H9 (cell line): ENCODE data around the gene LDLRAD4. TPM values are rescaled to one million over a fixed set of nuclear protein-coding genes. Genes with fewer than 3 reads are reported as not detected.

Source experiments
- DNase-seq: peaks from one replicate; pipeline ENCODE4 v3.0.0-alpha.2; 2017
- H2AFZ ChIP-seq: one replicate; pipeline ENCODE4 v1.6.1; 2013; ENCODE audit warnings: mild to moderate bottlenecking, low read length, control low read depth, moderate library complexity
- H2AK5ac ChIP-seq: 2 replicates; pipeline ENCODE4 v1.6.1; 2013; ENCODE audit warnings: low read length, control low read depth, mixed read lengths; ENCODE audit not compliant: insufficient read length
- H2BK120ac ChIP-seq: one replicate; pipeline ENCODE4 v1.6.1; 2013; ENCODE audit warnings: low read depth, mild to moderate bottlenecking, low read length, control low read depth, inconsistent platforms; ENCODE audit not compliant: poor library complexity, severe bottlenecking
- H2BK12ac ChIP-seq: 2 replicates; pipeline ENCODE4 v1.6.1; 2013; ENCODE audit warnings: low read length, control low read depth, mixed read lengths, low read depth; ENCODE audit not compliant: insufficient read length
- H2BK15ac ChIP-seq: 2 replicates; pipeline ENCODE4 v1.6.1; 2013; ENCODE audit warnings: low read depth, low read length, control low read depth
- H2BK20ac ChIP-seq: one replicate; pipeline ENCODE4 v1.6.1; 2013; ENCODE audit warnings: low read depth, mild to moderate bottlenecking, low read length, control low read depth, inconsistent platforms; ENCODE audit not compliant: poor library complexity, severe bottlenecking
- H2BK5ac ChIP-seq: 2 replicates; pipeline ENCODE4 v1.6.1; 2013; ENCODE audit warnings: low read length, control low read depth, mixed read lengths; ENCODE audit not compliant: insufficient read length
- H3K14ac ChIP-seq: 2 replicates; pipeline ENCODE4 v1.6.1; 2013; ENCODE audit warnings: low read length, control low read depth; ENCODE audit not compliant: insufficient read depth
- H3K18ac ChIP-seq: 2 replicates; pipeline ENCODE4 v1.6.1; 2013; ENCODE audit warnings: low read depth, mild to moderate bottlenecking, mixed read lengths, low read length, control low read depth; ENCODE audit not compliant: insufficient read length
- H3K23ac ChIP-seq: 2 replicates; pipeline ENCODE4 v1.6.1; 2013; ENCODE audit warnings: low read length, control low read depth, mixed read lengths, low read depth; ENCODE audit not compliant: insufficient read length
- H3K23me2 ChIP-seq: 2 replicates; pipeline ENCODE4 v1.6.1; 2013; ENCODE audit warnings: low read depth, mild to moderate bottlenecking, mixed read lengths, low read length, control low read depth; ENCODE audit not compliant: insufficient read length, poor library complexity, severe bottlenecking
- H3K27ac ChIP-seq: 2 replicates; pipeline ENCODE4 v1.5.1; 2013; ENCODE audit warnings: low read length, control low read depth, mixed read lengths, low read depth; ENCODE audit not compliant: insufficient read length
- H3K27me3 ChIP-seq: 2 replicates; pipeline ENCODE4 v1.6.1; 2013; ENCODE audit warnings: low read length, control low read depth, inconsistent platforms; ENCODE audit not compliant: insufficient read depth
- H3K4ac ChIP-seq: 2 replicates; pipeline ENCODE4 v1.6.1; 2013; ENCODE audit warnings: low read depth, mild to moderate bottlenecking, control low read depth, inconsistent platforms, low read length, moderate library complexity
- H3K4me1 ChIP-seq: 2 replicates; pipeline ENCODE4 v1.6.1; 2013; ENCODE audit warnings: low read length, control low read depth, inconsistent platforms; ENCODE audit not compliant: insufficient read depth
- H3K4me2 ChIP-seq: 2 replicates; pipeline ENCODE4 v1.6.1; 2013; ENCODE audit warnings: low read length, control low read depth, mixed read lengths; ENCODE audit not compliant: insufficient read length, insufficient read depth
- H3K56ac ChIP-seq: 2 replicates; pipeline ENCODE4 v1.6.1; 2013; ENCODE audit warnings: low read depth, mild to moderate bottlenecking, mixed read lengths, low read length, control low read depth; ENCODE audit not compliant: insufficient read length
- H3K79me1 ChIP-seq: 2 replicates; pipeline ENCODE4 v1.6.1; 2013; ENCODE audit warnings: low read depth, mild to moderate bottlenecking, moderate library complexity, low read length, control low read depth, inconsistent platforms; ENCODE audit not compliant: insufficient read depth, poor library complexity, severe bottlenecking
- H3K79me2 ChIP-seq: 2 replicates; pipeline ENCODE4 v1.6.1; 2013; ENCODE audit warnings: low read length, control low read depth, inconsistent platforms; ENCODE audit not compliant: insufficient read depth
- H3K9ac ChIP-seq: 2 replicates; pipeline ENCODE4 v1.6.1; 2013; ENCODE audit warnings: low read length, control low read depth, mixed read lengths; ENCODE audit not compliant: insufficient read length; ENCODE audit errors: extremely low read depth
- H3K9me3 ChIP-seq: one replicate; pipeline ENCODE4 v1.6.1; 2013; ENCODE audit warnings: low read depth, low read length, inconsistent platforms; ENCODE audit not compliant: control insufficient read depth
- H3T11ph ChIP-seq: one replicate; pipeline ENCODE4 v1.6.1; 2013; ENCODE audit warnings: mild to moderate bottlenecking, low read length, control low read depth, inconsistent platforms
- H4K20me1 ChIP-seq: one replicate; pipeline ENCODE4 v1.6.1; 2013; ENCODE audit not compliant: control insufficient read depth, insufficient read length, insufficient read depth
- H4K5ac ChIP-seq: 2 replicates; pipeline ENCODE4 v1.6.1; 2013; ENCODE audit warnings: low read depth, mild to moderate bottlenecking, mixed read lengths, low read length, control low read depth; ENCODE audit not compliant: insufficient read length
- H4K8ac ChIP-seq: replicated peaks from 2 replicates; pipeline ENCODE4 v1.6.1; 2013; ENCODE audit warnings: low read length, control low read depth, mixed read lengths, low read depth; ENCODE audit not compliant: insufficient read length
- H4K91ac ChIP-seq: 2 replicates; pipeline ENCODE4 v1.6.1; 2013; ENCODE audit warnings: low read depth, mild to moderate bottlenecking, moderate library complexity, mixed read lengths, low read length, control low read depth; ENCODE audit not compliant: insufficient read length
- H3K27ac Mint-ChIP-seq, 3 experiments: 2 replicates in 2 of 3; 3 replicates in 1 of 3; pipeline ENCODE4 v1.8.0; 2020 to 2021; ENCODE audit warnings: mixed read lengths in 3 of 3, mild to moderate bottlenecking in 1 of 3, moderate library complexity in 1 of 3
- H3K27me3 Mint-ChIP-seq: 2 replicates; pipeline ENCODE4 v1.8.0; 2021; ENCODE audit warnings: low read depth, mild to moderate bottlenecking, moderate library complexity, mixed read lengths
- H3K36me3 Mint-ChIP-seq, 3 experiments: 2 replicates in 2 of 3; 3 replicates in 1 of 3; pipeline ENCODE4 v1.8.0; 2020 to 2021; ENCODE audit warnings: low read depth in 3 of 3, mixed read lengths in 3 of 3; ENCODE audit not compliant: insufficient read depth in 1 of 3
- H3K4me1 Mint-ChIP-seq, 2 experiments: 2 replicates each; pipeline ENCODE4 v1.8.0; 2020; ENCODE audit warnings: mixed read lengths in 2 of 2
- H3K4me3 Mint-ChIP-seq, 2 experiments: 2 replicates in 1 of 2; 3 replicates in 1 of 2; pipeline ENCODE4 v1.8.0; 2020 to 2021; ENCODE audit warnings: mild to moderate bottlenecking in 2 of 2, mixed read lengths in 2 of 2, moderate library complexity in 1 of 2
- H3K9me3 Mint-ChIP-seq, 2 experiments: 2 replicates in 1 of 2; 3 replicates in 1 of 2; pipeline ENCODE4 v1.8.0; 2020; ENCODE audit warnings: mild to moderate bottlenecking in 2 of 2, mixed read lengths in 2 of 2, moderate library complexity in 1 of 2
- CTCF ChIP-seq: fragments of 200-600 bp; sonication (generic); conservative IDR thresholded peaks from 3 replicates; pipeline ENCODE4 v1.8.0; 2021; ENCODE audit warnings: antibody characterized with exemption, mild to moderate bottlenecking
- WGBS: extraction: QIAGEN DNeasy Blood & Tissue Kit; methylation state at CpG from one replicate; pipeline ENCODE4 v1.1.7; 2013; ENCODE audit warnings: missing lambda C conversion rate, low lambda C conversion rate, mixed read lengths; ENCODE audit not compliant: insufficient read length; ENCODE audit errors: extremely low coverage; 5-methylcytosine and 5-hydroxymethylcytosine counted together
- total RNA-seq: library from RNA; stranded (reverse); gene quantifications from 2 replicates; pipeline ENCODE4 v1.2.1, GENCODE V29; 2021

Gene LDLRAD4
- total RNA-seq, 1 experiment from 2014 or later: 3.9 TPM

DNA sequence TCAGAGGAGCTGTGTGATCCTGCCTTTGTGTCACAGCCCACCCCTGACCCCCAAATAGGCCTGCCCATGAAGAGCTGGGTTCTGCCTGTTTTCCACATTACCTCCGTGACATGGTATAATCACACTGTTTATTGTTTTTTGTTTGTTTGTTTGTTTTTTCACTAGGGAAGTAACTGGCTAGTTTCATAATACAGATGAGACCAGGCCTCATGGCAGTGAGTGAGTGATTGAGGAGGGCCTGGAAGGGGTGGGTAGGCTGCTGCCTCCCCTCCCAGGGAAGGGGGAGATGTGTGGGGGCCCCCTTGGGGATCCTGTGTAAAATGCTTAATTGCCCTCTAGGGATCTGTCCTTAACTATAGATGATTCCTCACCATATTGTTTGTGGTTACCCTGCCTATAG, 190.5 kb downstream of the LDLRAD4 start:
- Histone ChIP-seq H3K27me3 (no peaks in the 10 kb centered on the region), H3K79me1 (no peaks in the 10 kb centered on the region), H3K4ac (no peak overlapping the region), H3K79me2 (no peaks in the 10 kb centered on the region), H2AFZ (no peak overlapping the region), H2BK15ac (no peak overlapping the region), H3K9me3 (no peaks in the 10 kb centered on the region), H4K8ac (no peak overlapping the region), H3K27ac (no peak overlapping the region), H3K23me2 (no peaks in the 10 kb centered on the region), H3K14ac (no peak overlapping the region), H2BK20ac (no peak overlapping the region), H2BK120ac (no peak overlapping the region), H3K9ac (no peak overlapping the region), H2AK5ac (no peak overlapping the region), H4K5ac (no peak overlapping the region), H3K4me1 (no peaks in the 10 kb centered on the region; the same call in 1 of the 2 replicates), H4K91ac (no peak overlapping the region), H3K23ac (no peak overlapping the region), H2BK12ac (no peak overlapping the region), H3K4me2 (no peak overlapping the region), H2BK5ac (no peak overlapping the region), H3T11ph (no peak overlapping the region), H3K56ac (no peak overlapping the region), H4K20me1 (no peaks in the 10 kb centered on the region), H3K18ac (no peak overlapping the region)
- no peak for DNase-seq
- no CpG with 5 or more reads among the region's 1 CpG for WGBS
- Mint-ChIP-seq H3K36me3 (peaks cover 0 to 5% (median 4%) of the 10 kb centered on the region in 3 experiments; a peak in 1 of 7 replicates), H3K4me3 (no peak overlapping the region), H3K27ac (no peak overlapping the region), H3K4me1 (peaks cover 4 to 5% of the 10 kb centered on the region in 2 experiments; a peak in 3 of 4 replicates), H3K27me3 (no peaks in the 10 kb centered on the region), H3K9me3 (peaks cover 5 to 6% of the 10 kb centered on the region in 2 experiments; a peak in 4 of 5 replicates)
- TF ChIP-seq CTCF: no peak
